Panc1 (cell line): Measurements from ENCODE around the gene GOLGA6D. TPM values are rescaled to one million over a fixed set of nuclear protein-coding genes. Genes with fewer than 3 reads are reported as not detected.

Experiments used
- total RNA-seq: library from RNA; stranded (reverse); gene quantifications from one replicate; pipeline ENCODE4 v1.2.1, GENCODE V29; 2021; ENCODE audit not compliant: unreplicated experiment

Gene GOLGA6D
- total RNA-seq, 1 experiment from 2014 or later = not detected

Other genes starting within 250 kb of the GOLGA6D start
- 17.6 TPM for gene C15orf39, start 81.0 kb upstream of the GOLGA6D start, total RNA-seq
- gene GOLGA6C, start 24.5 kb upstream of the GOLGA6D start, total RNA-seq = not detected
- gene COMMD4, start 53.2 kb downstream of the GOLGA6D start, total RNA-seq = 250 TPM
- 3.4 TPM for gene NEIL1, start 64.2 kb downstream of the GOLGA6D start, total RNA-seq
- gene MAN2C1, start 85.8 kb downstream of the GOLGA6D start, total RNA-seq = 127 TPM
- gene SIN3A, start 168.9 kb downstream of the GOLGA6D start, total RNA-seq = 107 TPM